Testis (tissue), 2 donors: Measurements from ENCODE around the gene FHIT.

Source experiments
- POLR2A ChIP-seq: fragments of 450-650 bp; IDR thresholded peaks from one replicate; pipeline ENCODE4 v1.6.1; 2017; ENCODE audit warnings: antibody characterized with exemption, mild to moderate bottlenecking, moderate library complexity
- TF ChIP-seq, protein P1 (sequence below), 3 experiments: fragments of 450-650 bp in 2 of 3; fragments of 200-600 bp in 1 of 3; sonication (generic) in 1 of 3; IDR thresholded peaks; one replicate each; pipeline ENCODE4 v1.5.1; 2016 to 2019; ENCODE audit warnings: antibody characterized with exemption in 3 of 3, mild to moderate bottlenecking in 2 of 3, moderate library complexity in 1 of 3

DNA sequence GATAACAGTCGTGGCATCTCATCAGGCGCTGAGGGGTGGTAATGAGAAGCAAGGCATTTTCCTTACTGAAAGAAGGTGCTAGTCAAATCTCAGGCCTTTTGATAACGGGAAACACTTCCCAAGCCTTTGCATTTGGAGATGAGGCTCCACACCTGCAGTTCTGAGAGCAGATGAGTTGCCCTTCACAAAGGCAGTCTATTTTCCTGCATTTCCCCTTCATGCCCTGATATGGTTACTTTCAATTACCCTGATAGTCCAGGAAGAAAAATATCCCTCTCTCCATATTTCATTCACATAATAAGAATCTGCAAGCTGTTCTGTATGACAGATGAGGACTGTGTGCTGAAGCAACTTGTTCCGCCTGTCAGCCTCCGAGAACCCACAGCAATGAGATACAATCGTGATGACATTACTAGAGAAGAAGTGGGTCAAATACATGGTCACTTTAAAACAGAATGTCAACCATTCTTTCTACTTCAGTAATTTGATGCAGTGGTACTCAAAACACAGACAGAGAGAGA, 25.0 kb downstream of the FHIT start:
- TF ChIP-seq, protein P1, sequence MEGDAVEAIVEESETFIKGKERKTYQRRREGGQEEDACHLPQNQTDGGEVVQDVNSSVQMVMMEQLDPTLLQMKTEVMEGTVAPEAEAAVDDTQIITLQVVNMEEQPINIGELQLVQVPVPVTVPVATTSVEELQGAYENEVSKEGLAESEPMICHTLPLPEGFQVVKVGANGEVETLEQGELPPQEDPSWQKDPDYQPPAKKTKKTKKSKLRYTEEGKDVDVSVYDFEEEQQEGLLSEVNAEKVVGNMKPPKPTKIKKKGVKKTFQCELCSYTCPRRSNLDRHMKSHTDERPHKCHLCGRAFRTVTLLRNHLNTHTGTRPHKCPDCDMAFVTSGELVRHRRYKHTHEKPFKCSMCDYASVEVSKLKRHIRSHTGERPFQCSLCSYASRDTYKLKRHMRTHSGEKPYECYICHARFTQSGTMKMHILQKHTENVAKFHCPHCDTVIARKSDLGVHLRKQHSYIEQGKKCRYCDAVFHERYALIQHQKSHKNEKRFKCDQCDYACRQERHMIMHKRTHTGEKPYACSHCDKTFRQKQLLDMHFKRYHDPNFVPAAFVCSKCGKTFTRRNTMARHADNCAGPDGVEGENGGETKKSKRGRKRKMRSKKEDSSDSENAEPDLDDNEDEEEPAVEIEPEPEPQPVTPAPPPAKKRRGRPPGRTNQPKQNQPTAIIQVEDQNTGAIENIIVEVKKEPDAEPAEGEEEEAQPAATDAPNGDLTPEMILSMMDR (IDR thresholded peaks at IDR 0.05), result no peak
- no peak for TF ChIP-seq POLR2A
